HG02981 (cell line): Measurements from ENCODE around the gene ANO2.
"Not testable (repeated sequence)": the region's sequence is repeated elsewhere in the genome, so short reads cannot be mapped to it uniquely, and the experiment has no call there.

Experiments used
- ATAC-seq: cut with Tn5 transposase; IDR thresholded peaks from one replicate; pipeline ENCODE4 v1.9.1; 2021; ENCODE audit warnings: mild to moderate bottlenecking, moderate library complexity; ENCODE audit not compliant: unreplicated experiment

The ANO2 gene

DNA sequence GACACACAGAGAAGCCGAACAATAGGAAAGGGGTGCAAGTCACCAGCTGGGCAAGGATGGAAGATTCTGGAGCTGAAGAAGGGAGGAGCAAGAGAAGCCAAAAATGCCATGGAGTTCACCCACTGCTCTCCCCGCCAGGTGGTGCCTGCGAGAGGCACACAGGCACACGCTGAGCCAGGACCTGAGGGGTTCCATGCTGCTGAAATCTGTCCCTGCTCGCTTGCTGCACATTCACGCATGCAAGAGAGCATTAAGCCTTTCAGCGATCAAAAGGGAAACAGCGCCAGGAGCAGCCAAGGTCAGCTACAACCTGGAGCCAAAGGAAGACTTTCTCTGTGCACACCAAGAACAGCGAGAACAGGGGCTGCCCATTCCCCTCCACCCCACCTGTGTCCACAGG, 104.1 kb downstream of the ANO2 start:
- ATAC-seq = no peak

DNA sequence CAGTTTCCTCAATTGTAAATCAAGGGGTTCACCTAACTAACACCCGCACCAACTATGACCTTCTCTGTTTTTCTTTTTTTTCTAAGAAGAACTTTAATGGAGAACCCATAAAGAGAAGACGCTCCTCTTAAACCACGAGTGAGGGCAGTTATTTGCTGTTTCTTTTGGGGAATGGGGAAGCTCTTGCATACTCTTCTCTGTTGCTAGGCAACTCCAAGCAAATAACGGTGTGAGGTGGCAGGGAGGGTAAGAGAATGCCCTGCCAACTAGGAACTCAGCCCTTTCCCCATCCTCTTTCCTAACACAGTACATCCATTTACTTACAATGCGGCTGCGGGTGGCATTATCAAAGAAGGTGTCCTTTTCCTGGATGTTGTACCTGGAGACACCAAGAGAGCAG, 114.9 kb downstream of the ANO2 start:
- ATAC-seq = no peak

DNA sequence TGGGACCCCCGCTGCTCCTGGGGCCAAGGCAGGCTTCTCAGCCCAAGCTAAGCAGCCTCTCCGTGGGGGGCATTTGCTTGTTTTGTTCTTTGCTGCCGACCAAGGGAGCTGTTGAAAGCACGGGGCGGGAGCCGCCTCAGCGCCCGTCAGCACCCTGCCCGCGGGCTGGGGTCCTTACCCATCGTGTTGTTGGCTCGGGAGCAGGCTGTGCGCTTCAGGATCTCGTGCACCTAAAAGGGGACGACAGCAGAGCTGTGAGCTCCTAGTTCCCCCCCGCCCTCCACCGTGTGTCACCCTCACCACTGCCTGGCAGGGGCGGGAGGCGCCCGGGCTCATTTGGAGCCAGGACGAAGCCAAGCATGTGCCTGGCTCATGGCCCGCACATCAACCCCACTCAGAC, 117.5 kb downstream of the ANO2 start:
- ATAC-seq = no peak

DNA sequence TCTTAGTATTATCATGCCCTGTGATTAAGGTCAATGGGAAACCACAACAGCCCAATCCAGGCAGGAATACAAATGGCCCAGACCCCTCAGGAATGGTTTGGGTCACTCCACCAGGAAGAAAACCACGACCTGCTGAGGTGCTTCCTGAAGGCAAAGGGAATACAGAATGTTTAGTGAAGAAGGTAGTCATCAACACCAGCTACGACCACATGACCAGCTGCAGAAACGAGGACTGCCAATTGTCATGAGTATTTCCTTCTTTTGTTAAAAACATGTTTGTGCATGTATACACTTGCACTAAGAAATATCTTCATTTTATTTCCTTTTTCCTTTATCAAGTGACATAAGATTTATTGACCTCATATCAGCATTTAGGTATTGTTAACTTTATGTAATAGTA, 119.3 kb downstream of the ANO2 start:
- ATAC-seq = not testable (repeated sequence)

DNA sequence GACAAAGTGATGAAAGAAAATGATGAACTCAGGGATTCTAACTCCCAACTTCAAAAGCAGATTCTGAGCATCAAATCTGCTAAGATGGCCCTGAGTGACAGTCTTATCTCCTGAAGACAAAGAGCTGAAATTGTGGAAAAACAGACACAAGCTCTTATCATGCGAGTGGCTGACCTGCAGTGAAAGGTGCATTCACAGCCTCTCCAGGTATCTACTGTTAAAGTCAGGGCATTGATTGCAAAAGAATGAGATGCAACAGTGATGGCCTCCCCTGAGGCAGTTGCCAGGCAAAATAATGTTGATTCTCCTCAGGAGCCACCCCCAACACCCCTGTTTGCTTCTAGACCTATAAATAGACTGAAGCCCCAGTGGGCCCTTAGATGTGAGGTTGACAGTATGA, 126.2 kb downstream of the ANO2 start:
- not testable (repeated sequence) for ATAC-seq

DNA sequence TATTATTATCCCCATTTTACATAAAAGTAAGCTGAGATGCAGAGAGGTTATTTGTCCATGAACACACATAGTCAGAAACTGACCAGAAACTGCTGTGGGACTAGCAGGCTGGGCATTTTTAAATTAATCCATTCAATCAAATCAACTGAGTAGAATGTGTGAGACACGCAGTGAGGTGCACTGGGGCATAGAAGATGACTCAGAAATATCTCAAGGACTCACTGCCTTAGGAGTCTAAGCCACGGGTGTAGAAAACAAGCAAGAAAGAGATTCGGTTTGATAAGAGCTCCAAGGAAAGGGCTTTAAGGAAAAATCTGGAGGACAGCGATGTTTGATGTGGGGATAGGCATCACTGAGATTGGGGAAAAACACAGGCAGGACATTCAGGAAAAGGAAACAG, 127.8 kb downstream of the ANO2 start:
- ATAC-seq = no peak

DNA sequence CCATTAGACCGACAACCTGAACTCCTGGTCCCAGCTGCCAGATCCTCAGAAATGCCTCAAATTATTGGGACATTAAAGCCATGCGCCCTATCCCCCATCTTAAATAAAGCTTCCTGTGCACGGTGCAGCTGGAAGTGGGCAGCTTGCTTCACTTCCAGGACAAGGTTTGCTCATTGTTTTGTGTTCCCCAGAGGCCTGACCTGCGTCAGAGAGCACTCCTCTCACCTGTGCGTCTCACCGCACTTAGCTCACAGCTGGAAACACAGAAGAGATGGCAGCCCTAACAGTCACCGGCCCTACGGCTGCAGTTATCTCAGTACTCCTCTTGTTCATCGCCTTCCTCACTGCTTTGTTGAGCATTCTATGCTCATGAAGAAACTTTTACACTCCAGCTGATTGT, 135.5 kb downstream of the ANO2 start:
- ATAC-seq = no peak

DNA sequence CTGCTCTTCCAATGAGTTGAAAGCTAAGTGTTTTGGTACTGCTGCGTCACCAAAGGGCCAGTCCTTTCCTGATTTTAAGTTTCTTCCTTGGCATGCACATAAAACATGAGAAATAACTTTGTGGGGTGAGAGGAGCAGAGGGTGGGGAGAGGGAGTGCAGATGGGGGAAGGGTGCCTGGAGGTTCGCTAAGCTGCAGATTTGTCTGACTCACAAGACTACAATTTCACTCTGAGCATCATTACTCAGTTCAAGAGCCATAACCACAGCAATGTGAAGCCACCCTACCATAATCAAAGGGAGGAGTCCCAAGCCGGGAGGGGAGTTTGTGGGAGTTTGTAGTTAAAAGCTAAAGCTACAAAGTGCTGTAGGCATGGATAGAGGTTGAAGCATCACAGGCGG, 136.1 kb downstream of the ANO2 start:
- ATAC-seq = no peak

DNA sequence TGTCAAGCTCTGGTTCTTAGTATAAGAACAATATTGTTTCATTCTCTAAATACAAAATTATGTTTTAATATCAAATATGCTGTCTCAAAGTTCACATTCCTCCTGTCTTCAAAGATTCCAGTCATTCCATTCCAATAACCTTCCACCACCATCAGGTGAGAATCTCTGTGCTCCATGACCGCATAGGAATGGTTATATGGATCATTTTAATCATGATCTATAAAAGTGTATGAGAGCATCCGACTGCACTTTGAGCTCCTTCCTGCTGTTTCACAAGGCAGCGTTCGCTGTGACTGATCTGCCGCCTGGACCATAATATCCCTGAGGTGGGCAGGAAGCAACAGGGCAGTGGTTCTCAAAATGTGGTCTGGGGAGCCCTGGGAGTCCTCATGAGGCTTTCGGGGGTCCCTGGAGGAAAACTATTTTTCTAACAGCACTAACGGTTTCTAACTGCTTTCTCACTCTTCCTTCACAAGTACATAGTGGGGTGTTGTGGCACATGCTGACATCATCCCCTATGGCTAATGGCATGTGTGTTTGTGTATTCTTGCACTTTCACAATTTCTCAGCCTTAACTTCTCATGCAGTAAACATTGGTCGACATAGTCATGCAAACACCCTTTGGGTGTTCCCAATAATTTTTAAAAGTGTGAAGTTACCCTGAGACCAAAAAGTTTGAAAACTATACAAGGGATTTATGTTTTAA, 137.4 kb downstream of the ANO2 start:
- no peak for ATAC-seq

DNA sequence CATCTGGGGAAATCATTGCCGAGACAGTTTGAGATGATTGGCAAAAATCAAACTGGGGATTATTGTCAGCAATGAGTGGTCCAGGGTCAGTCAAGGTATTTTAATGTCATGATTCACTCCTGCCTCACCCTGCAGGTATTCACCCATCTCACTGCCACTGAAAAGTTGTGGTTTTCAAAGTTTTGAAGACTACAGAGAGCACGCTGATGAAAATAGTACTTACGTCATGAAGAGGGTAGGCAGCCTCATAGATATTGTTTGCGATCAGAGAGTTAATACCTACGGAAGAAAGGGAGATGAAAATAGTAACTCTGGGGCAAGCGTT, 138.0 kb downstream of the ANO2 start:
- no peak for ATAC-seq

DNA sequence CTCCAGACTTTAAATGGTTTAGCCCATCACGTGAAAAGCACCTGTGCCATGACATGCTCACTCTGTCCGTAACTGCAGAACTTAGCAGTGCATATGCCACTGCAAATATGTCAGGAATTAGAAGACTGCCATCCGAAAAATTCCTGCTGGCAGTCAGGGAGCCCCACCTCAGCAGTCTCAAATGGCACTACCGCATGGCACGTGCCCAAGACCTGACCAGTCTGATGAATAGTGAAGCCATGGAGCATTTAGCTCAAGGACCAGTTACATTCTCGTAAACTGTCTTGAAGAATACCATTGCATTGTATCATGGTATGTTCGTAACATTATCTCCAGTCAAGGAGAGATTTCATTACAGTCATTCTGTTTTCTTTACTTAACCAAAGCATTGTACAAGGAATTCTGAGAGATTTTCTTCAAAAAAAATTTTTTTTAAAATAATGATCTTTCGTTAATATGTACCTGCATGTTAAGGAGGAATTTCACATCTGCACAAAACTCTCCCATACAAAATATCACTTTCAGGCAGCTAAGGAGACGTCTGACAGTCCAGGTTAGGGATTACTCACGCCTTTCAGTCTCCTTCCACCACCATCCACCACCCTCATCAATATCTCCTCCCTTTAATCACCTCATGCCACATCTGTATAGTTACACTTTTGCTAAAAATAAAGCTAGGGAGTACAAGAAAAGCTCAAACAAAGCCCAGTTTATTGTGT, 138.5 kb downstream of the ANO2 start:
- ATAC-seq = no peak

DNA sequence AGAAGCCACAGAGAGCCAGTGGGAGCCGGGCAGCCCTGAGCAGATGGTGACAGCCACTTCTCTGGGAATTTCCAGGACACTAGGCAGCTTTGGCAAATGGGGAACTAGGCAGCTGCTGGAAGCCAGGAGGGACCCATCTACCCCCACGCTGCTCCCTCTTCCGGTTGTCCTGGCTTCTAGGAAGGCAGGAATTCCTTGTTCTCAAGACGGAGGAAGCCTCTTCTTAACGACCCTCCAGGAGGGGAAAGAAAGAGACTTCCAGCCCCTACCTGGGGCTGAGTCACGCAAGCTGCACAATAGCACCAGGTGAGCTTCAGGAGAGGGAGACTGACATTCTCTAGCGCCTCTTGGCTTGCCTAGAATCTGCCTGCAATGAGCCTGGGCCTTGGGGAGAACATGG, 141.5 kb downstream of the ANO2 start:
- no peak for ATAC-seq

DNA sequence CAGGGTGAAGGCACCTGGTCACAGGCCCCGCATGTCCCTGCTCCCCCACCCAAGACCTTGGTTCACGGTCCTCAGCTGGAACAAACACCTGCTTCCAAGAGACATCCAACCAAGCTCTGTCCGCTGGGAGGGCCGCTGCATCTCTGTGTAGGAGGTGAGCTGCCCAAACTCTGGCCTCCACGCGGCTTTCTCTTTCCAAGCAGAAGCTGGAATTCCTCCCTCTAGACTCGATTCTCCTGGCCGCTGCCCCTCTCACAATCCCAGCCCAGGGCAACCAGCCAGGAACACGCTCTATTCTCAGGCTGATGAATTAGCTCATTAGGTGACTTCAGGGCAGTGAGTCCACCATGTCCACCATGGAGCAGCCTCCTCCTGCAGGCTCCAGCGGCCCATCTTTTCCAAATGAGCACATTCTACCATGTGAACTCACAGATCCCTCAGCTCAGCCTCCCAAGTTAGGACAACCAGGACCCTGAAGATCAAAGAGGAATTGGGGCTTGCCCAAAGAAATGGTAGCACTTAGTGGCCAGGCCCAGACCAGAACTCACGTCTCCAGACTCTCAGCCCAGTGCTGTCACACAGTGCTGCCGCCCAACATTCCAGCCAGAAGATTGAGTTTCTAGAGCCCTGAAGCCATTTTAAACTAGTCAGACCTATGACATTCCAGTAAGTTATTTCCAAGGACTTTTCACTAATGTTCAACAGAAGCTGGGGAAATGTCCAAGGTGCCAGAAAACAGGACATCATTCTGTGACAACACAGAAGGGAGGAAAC, 146.6 kb downstream of the ANO2 start:
- no peak for ATAC-seq

DNA sequence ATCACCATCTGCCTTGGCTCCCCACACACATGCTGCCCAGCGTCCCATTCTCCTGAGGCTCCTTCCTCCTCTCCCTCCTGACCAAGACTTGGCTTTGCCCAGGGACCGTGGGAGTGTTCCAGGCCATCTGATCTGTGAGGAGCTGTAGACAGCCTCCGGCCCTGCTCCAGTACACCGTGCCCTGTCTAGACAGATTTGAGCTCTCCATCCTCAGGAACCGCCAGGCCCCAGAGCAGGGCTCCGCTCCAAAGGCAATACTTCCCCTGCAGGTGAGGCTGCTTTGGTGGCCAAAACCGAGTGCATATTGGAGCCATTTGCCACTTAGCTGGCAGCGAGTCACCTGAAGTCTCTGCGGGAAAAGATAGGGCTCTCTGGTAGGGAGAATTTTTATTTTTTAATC, 147.4 kb downstream of the ANO2 start:
- ATAC-seq = no peak

DNA sequence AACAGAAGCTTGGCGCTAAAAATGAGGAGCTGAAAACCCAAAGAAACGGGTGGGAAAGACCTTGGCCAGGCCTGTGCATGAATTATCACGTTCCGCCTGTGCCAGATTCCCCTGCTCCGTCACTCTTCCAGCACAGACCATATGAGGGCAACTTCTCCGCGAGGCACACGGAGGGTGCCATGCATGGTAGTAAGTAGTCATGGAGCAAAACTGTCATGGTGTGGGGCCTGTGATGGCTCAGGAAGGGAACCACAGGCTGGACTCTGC, 148.2 kb downstream of the ANO2 start:
- ATAC-seq = no peak

DNA sequence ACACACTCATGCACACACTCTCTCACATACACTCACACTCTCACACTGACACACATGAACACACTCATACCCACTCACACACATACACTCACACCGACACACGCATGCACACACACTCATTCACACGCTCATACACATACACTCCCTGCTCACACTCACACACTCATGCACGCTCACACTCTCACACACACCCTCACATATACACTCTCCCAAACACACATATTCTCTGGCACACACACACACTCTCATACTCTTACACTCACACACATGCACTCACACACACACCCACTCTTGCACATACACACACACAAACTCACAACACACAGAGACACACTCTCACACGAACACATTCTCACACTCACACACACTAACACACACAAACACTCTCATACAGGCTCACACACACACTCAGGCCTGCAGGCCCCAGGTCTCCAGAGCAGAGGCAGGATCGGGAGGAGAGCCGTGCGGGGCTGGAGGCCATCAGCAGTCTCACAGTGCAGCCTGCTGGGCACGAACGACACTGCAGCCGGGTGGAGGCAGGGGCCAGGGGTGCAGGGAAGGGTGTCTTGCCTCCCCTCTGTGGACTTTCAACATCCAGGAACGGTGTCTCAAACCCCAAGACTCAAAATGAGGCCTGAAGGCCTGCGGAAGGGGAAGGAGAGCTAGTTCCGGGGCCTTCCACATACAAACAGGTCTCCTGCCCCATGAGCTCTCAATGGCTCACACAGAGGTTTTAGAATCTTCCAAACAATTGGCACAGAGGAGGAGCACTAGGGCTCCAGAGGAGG, 148.7 kb downstream of the ANO2 start:
- no peak for ATAC-seq

DNA sequence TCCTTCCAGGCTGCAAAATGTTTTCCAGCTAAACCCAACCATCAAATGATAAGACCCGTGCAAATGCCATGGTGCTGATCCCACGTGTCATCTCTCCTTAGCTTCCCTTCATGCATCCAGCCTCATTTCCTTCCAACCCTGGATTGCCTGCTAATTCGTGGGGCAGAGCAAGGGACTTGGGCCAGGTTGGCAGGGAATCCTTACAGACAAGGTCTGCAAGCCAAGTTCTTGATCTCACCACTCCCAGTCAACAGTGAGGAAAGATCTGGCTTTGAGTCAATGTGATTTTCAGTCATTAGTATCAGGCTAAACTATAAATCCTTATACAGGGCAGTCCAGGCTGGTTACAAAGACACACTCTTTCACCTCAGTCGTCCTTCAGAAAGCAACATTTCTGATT, 150.9 kb downstream of the ANO2 start:
- ATAC-seq = no peak

DNA sequence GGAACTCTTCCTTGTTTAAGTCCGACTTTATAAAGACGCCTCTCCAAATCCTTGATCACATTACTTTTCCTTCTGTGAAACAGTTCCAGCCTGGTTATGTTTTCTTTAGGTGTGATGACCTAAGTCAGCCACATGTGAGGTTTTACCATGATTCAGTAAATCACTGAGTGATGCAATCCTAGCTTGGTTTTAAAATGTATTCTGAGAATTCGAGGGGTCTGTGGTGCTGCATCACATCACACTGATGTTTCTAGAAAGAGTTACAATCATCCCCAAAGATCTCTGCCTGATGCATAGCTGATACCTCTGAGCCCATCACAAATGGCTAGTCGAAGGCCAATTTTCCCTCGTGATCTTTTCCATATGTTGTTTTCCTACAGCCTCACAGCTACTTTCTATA, 152.7 kb downstream of the ANO2 start:
- ATAC-seq = no peak

DNA sequence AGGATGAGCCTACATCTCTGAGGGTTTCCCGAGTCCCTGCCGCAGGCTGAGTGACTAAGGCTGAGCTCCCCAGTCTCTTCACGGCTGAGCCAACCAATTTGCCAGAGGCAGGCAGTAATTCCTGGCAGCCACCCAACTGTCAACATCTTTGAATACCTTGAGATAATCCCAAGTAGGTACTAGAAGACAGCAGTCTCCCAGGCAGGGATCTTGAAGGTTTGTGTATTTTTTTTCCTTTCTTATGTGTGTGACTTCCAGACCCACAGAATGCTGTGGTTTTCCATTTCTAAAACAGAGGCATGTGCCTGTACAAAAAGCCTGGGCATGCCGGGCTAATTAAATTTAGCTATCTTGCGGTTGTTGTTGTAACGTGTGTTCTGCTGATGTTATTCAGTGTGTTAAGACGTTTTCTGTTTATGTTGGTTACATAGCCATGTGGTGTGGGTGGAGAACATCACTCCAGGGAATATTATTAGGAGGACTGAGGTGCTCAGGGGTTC, 155.5 kb downstream of the ANO2 start:
- ATAC-seq = no peak

DNA sequence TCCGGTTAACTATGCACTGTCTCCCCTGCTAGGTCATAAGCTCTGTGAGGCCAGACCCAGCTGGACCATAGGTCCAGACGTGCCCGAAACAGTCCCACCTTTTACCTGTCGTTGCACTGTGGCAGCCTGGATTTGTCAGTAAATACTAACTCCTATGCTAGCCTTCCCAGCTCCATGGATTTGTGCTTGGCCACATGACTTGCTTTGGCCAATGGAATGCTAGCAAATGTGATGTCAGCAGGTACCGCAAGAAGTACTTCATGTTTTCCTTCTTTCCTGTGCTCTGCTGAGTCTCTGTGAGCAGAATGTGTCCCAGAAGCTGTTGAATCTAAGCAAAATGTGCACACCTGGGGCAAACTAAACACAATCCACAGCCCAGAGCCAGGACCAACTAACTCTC, 157.2 kb downstream of the ANO2 start:
- ATAC-seq = no peak

DNA sequence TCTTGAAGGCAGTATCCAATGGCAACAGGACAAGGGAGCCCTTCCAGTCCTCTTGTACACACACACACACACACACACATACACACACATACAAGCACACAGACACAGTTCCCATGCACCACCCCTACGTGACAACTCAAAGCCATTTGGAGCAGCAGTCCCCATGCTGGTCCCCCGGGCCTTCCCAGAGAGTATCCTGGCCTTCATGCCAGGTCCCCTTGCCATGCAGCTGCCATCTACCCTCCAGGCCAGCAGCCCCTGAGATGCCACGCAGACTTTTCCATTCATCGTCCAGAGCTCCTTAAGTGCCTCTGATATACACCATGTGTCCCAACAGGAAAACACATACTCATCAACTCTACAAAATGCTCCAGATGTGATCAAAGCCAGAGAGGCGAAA, 159.5 kb downstream of the ANO2 start:
- no peak for ATAC-seq
